HepG2 (cell line): ENCODE measurements around the gene BCAS1. TPM values are rescaled to one million over a fixed set of nuclear protein-coding genes. Genes with fewer than 3 reads are reported as not detected.

Experiments
- ATAC-seq: fragments of 200-7000 bp; cut with Tn5 transposase; 3 replicates; pipeline ENCODE4 v1.9.1; 2020; ENCODE audit warnings: mild to moderate bottlenecking, moderate library complexity
- BruUV-seq: library from RNA; stranded (reverse); fragments of 400-500 nt; replicated peaks from 2 replicates; lab custom pipeline; 2021; lab: Mats Ljungman, UMichigan
- CTCF ChIA-PET: fragments of 300-600 bp; formaldehyde crosslinking; extraction: SDS; loops from one replicate; lab custom pipeline; 2021; ENCODE audit warnings: low total read pairs, inconsistent platforms, low intra/inter-chr PET ratio; lab: Yijun Ruan, JAX
- POLR2A ChIA-PET: fragments of 350-600 bp; sonication (Branson Sonifier 250); formaldehyde crosslinking; loops from one replicate; lab custom pipeline; 2020; ENCODE audit warnings: antibody characterized with exemption, inconsistent platforms; lab: Yijun Ruan, JAX
- DNase-seq: peaks from one replicate; pipeline ENCODE4 v3.0.0-alpha.2; 2015; ENCODE audit warnings: low spot score
- FAIRE-seq: peaks from 3 replicates; lab custom pipeline; 2011; peaks lifted over from hg19 to GRCh38; lab: Jason Lieb, UNC
- H2AFZ ChIP-seq: one replicate; pipeline ENCODE4 v1.6.1; 2011; ENCODE audit warnings: low read length, inconsistent platforms
- H3K27ac ChIP-seq: fragments of 300-600 bp; 3 replicates; pipeline ENCODE4 v1.8.0; 2011; ENCODE audit warnings: mixed run types, mild to moderate bottlenecking, mixed read lengths, low read length, inconsistent platforms; ENCODE audit not compliant: insufficient read depth; ENCODE audit errors: extremely low read length
- H3K27me3 ChIP-seq, 2 experiments: fragments of 200-600 bp in 1 of 2; 2 replicates in 1 of 2; 3 replicates in 1 of 2; pipeline versions ENCODE4 v1.6.0 to v1.8.0; 2011; ENCODE audit warnings: low read length in 2 of 2, mild to moderate bottlenecking in 2 of 2, moderate library complexity in 2 of 2, inconsistent platforms in 1 of 2; ENCODE audit not compliant: insufficient read depth in 2 of 2, control insufficient read depth in 1 of 2
- H3K36me3 ChIP-seq, 2 experiments: fragments of 200-600 bp in 1 of 2; replicated peaks in 1 of 2; 2 replicates in 1 of 2; 3 replicates in 1 of 2; pipeline versions ENCODE4 v1.5.1 to v1.8.0; 2011; ENCODE audit warnings: low read length in 2 of 2, inconsistent platforms in 1 of 2; ENCODE audit not compliant: insufficient read depth in 2 of 2, control insufficient read depth in 1 of 2
- H3K4me1 ChIP-seq: 2 replicates; pipeline ENCODE4 v1.5.1; 2012; ENCODE audit warnings: low read length, inconsistent platforms; ENCODE audit not compliant: insufficient read depth
- H3K4me2 ChIP-seq: 2 replicates; pipeline ENCODE4 v1.6.0; 2011; ENCODE audit warnings: low read depth, low read length, inconsistent platforms
- H3K4me3 ChIP-seq, 3 experiments: fragments of 200-600 bp in 1 of 3; sonication (generic), shearing (Covaris generic) in 1 of 3; replicated peaks in 1 of 3; 2 replicates each; pipeline ENCODE4 v1.5.1; 2011 to 2016; ENCODE audit warnings: low read length in 3 of 3, inconsistent platforms in 2 of 3, low read depth in 2 of 3, mild to moderate bottlenecking in 2 of 3, control low read depth in 1 of 3, mixed read lengths in 1 of 3; ENCODE audit not compliant: insufficient read depth in 1 of 3
- H3K79me2 ChIP-seq: one replicate; pipeline ENCODE4 v1.6.1; 2011; ENCODE audit warnings: low read length, inconsistent platforms; ENCODE audit not compliant: insufficient read depth
- H3K9ac ChIP-seq: 2 replicates; pipeline ENCODE4 v1.6.0; 2011; ENCODE audit warnings: mild to moderate bottlenecking, low read depth, low read length, inconsistent platforms; ENCODE audit not compliant: insufficient read depth
- H3K9me3 ChIP-seq: 2 replicates; pipeline ENCODE4 v1.5.1; 2012; ENCODE audit warnings: mild to moderate bottlenecking, low read length
- H4K20me1 ChIP-seq: 2 replicates; pipeline ENCODE4 v1.6.0; 2011; ENCODE audit warnings: inconsistent platforms, mild to moderate bottlenecking, low read length, moderate library complexity; ENCODE audit not compliant: insufficient read depth
- ATF7 ChIP-seq, 2 experiments: fragments of 450-650 bp in 1 of 2; sonication (generic) in 1 of 2; formaldehyde crosslinking in 1 of 2; IDR thresholded peaks; 2 replicates each; pipeline versions ENCODE4 v1.4.0 to v1.6.1; 2016 to 2020; ENCODE audit warnings: antibody characterized with exemption in 1 of 2, mild to moderate bottlenecking in 1 of 2, missing genetic modification reagents in 1 of 2
- CHD2 ChIP-seq: IDR thresholded peaks from 2 replicates; pipeline ENCODE4 v1.6.1; 2011; ENCODE audit warnings: low read depth, low read length, improper control_type of control experiment
- CSRNP2 ChIP-seq: sonication (generic); formaldehyde crosslinking; conservative IDR thresholded peaks from 2 replicates; pipeline ENCODE4 v1.8.0; 2022; ENCODE audit warnings: low read depth, missing genetic modification reagents
- KLF16 ChIP-seq, 2 experiments: sonication (generic) in 1 of 2; formaldehyde crosslinking in 1 of 2; IDR thresholded peaks; 2 replicates each; pipeline versions ENCODE4 v1.6.1 to v1.8.0; 2016 to 2023; ENCODE audit warnings: missing genetic modification reagents in 2 of 2, missing compliant biosample characterization in 1 of 2
- MED1 ChIP-seq: sonication (generic); formaldehyde crosslinking; IDR thresholded peaks from 2 replicates; pipeline ENCODE4 v1.4.0; 2020; ENCODE audit warnings: missing genetic modification reagents
- PRDM4 ChIP-seq: sonication (generic); formaldehyde crosslinking; IDR thresholded peaks from 2 replicates; pipeline ENCODE4 v1.9.0; 2021; ENCODE audit warnings: missing genetic modification reagents, borderline replicate concordance
- ZIK1 ChIP-seq: sonication (generic); formaldehyde crosslinking; IDR thresholded peaks from 2 replicates; pipeline ENCODE4 v1.5.0; 2020; ENCODE audit warnings: mild to moderate bottlenecking, low read depth, missing genetic modification reagents, borderline replicate concordance
- ZMAT3 ChIP-seq: sonication (generic); formaldehyde crosslinking; conservative IDR thresholded peaks from 2 replicates; pipeline ENCODE4 v1.7.0; 2021; ENCODE audit warnings: missing genetic modification reagents
- ZNF207 ChIP-seq: fragments of 450-650 bp; IDR thresholded peaks from 2 replicates; pipeline ENCODE4 v1.6.1; 2016; ENCODE audit warnings: antibody characterized with exemption, borderline replicate concordance
- ZNF326 ChIP-seq: sonication (generic); formaldehyde crosslinking; IDR thresholded peaks from 2 replicates; pipeline ENCODE4 v1.4.0; 2020; ENCODE audit warnings: missing genetic modification reagents, borderline replicate concordance
- ZNF383 ChIP-seq: sonication (generic); formaldehyde crosslinking; IDR thresholded peaks from 2 replicates; pipeline ENCODE4 v1.4.0; 2020; ENCODE audit warnings: missing genetic modification reagents, mild to moderate bottlenecking, borderline replicate concordance
- WGBS: methylation state at CpG from one replicate; pipeline ENCODE4 v1.1.6; 2017; ENCODE audit warnings: low lambda C conversion rate; 5-methylcytosine and 5-hydroxymethylcytosine counted together
- in situ Hi-C: cut with HindIII; loops from 2 replicates; pipeline ENCODE4 v1.10.0; 2017; ENCODE audit warnings: low pct_unique_long_range_greater_than_20kb; ENCODE audit not compliant: extremely low pct_ligation_motif_present
- intact Hi-C: fragments of 100-400 bp; cut with micrococcal nuclease; formaldehyde crosslinking; loops from one replicate; pipeline ENCODE4 v1.10.0; 2022; ENCODE audit not compliant: unreplicated experiment
- polyA plus RNA-seq, 8 experiments: library from polyadenylated mRNA; depleted of rRNA in 3 of 8; stranded (reverse) in 7 of 8; unstranded in 1 of 8; fragments of >200 nt; fragmentation: Illumina TruSeq in 4 of 8; extraction: Trizol in 4 of 8; gene quantifications; 2 replicates each; pipeline versions ENCODE4 v1.2.1 to v1.2.3, GENCODE V29; 2011 to 2016; ENCODE audit warnings: low read depth in 4 of 8, missing spikeins in 1 of 8, mixed read lengths in 1 of 8; ENCODE audit not compliant: insufficient read depth in 1 of 8
- total RNA-seq, 5 experiments: library from RNA; depleted of rRNA; stranded (reverse); fragments of >200 nt; fragmentation: Illumina TruSeq; extraction: Trizol; gene quantifications; 2 replicates each; pipeline ENCODE4 v1.2.3, GENCODE V29; 2016; ENCODE audit warnings: low read depth in 1 of 5
- TF ChIP-seq, protein P1 (sequence below): sonication (generic); formaldehyde crosslinking; IDR thresholded peaks from 2 replicates; pipeline ENCODE4 v1.5.0; 2020; ENCODE audit warnings: mild to moderate bottlenecking, missing genetic modification reagents

BCAS1 gene
- total and polyA plus RNA-seq, 2 of the 13 experiments (the other 11 are each of a cell fraction or from before 2014, with no cell fraction given) = 0.55 to 0.91 TPM

DNA sequence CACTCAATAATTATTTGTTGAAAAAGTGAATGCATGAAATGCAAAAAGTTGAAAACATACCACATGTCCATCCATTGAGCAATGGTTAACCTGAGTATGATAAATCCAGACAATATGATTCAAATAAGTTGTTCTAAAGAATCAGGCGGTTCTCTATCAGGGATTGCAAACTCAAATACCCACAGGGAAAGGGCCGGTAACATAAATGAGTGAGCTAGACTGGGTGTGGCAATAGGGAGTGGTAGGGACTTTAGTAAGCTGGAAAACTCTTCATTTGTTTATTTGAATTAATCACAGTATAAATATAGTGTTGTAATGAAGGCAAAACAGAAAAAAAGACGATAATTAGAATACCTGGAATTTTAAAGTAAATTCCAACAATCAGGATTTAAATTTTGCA lies 106.3 kb downstream of the BCAS1 start:
- in situ Hi-C loops = no loop called here
- Histone ChIP-seq H2AFZ (no peak overlapping the region), H3K4me2 (no peak overlapping the region), H3K36me3 (no peaks in the 10 kb centered on the region), H3K4me3 (no peak overlapping the region), H4K20me1 (no peaks in the 10 kb centered on the region), H3K9ac (no peak overlapping the region), H3K27ac (no peak overlapping the region), H3K4me1 (peaks cover 17% of the 10 kb centered on the region), H3K27me3 (no peaks in the 10 kb centered on the region), H3K9me3 (no peaks in the 10 kb centered on the region), H3K79me2 (no peaks in the 10 kb centered on the region)
- no peak for FAIRE-seq
- intact Hi-C loops = no loop called here
- TF ChIP-seq ATF7 (IDR thresholded peaks at IDR 0.05) = no peak
- no peak for TF ChIP-seq ATF7 (CRISPR knock-in tag; IDR thresholded peaks at IDR 0.05)
- WGBS = 55% methylated on average over 3 of the region's 3 CpGs
- no TSS peak for BruUV-seq
- DNase-seq = no peak
- CTCF ChIA-PET = no interaction called here
- POLR2A ChIA-PET = no interaction called here
- ATAC-seq = no peak

DNA sequence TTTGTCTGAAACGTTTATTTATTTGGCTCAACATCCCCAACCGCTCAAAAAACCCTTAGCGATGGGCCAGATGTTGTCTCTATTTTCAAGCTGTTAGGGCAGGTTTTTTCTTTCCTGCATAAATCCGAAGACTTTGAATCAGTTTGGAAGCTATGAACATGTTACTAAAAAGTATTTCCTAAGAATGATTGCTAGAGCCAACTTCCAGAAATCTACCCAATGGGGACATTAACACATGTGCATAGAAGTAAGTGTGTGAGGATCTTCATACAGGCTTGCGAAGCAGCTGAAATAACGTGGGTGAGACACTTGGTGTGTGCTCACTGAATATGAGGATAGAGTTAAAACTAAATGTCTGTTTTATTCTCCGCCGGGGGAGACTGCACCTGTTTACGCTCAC lies 106.8 kb downstream of the BCAS1 start:
- in situ Hi-C loops = no loop called here
- Histone ChIP-seq H3K27ac (no peak overlapping the region), H3K36me3 (no peaks in the 10 kb centered on the region), H3K9ac (no peak overlapping the region), H3K27me3 (no peaks in the 10 kb centered on the region), H3K4me1 (peaks cover 17% of the 10 kb centered on the region), H3K4me2 (no peak overlapping the region), H3K79me2 (no peaks in the 10 kb centered on the region), H2AFZ (no peak overlapping the region), H4K20me1 (no peaks in the 10 kb centered on the region), H3K9me3 (no peaks in the 10 kb centered on the region), H3K4me3 (no peak overlapping the region)
- FAIRE-seq (no peak), ATAC-seq (no peak), DNase-seq (no peak)
- BruUV-seq = no TSS peak
- WGBS = 76% methylated on average over 9 of the region's 9 CpGs
- intact Hi-C loops = no loop called here
- ChIA-PET CTCF (no interaction called here), POLR2A (no interaction called here)
- TF ChIP-seq ZIK1 (no peak), ZMAT3 (CRISPR knock-in tag) (no peak), ZNF207 (no peak), PRDM4 (CRISPR knock-in tag) (no peak), ZNF383 (CRISPR knock-in tag) (no peak), CSRNP2 (CRISPR knock-in tag) (no peak), ZNF326 (CRISPR knock-in tag) (no peak), CHD2 (no peak), MED1 (CRISPR knock-in tag) (no peak), KLF16 (CRISPR knock-in tag; IDR thresholded peaks at IDR 0.05) (no peak)
- TF ChIP-seq, protein P1, sequence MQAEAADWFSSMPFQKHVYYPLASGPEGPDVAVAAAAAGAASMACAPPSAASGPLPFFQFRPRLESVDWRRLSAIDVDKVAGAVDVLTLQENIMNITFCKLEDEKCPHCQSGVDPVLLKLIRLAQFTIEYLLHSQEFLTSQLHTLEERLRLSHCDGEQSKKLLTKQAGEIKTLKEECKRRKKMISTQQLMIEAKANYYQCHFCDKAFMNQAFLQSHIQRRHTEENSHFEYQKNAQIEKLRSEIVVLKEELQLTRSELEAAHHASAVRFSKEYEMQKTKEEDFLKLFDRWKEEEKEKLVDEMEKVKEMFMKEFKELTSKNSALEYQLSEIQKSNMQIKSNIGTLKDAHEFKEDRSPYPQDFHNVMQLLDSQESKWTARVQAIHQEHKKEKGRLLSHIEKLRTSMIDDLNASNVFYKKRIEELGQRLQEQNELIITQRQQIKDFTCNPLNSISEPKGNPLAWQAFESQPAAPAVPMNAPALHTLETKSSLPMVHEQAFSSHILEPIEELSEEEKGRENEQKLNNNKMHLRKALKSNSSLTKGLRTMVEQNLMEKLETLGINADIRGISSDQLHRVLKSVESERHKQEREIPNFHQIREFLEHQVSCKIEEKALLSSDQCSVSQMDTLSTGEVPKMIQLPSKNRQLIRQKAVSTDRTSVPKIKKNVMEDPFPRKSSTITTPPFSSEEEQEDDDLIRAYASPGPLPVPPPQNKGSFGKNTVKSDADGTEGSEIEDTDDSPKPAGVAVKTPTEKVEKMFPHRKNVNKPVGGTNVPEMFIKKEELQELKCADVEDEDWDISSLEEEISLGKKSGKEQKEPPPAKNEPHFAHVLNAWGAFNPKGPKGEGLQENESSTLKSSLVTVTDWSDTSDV (CRISPR knock-in tag) = no peak
